Kidney glomerular epithelial cell (primary cell): Measurements from ENCODE around the gene NPAS2.
A peak's percentile ranks its signal among the peaks of the same experiment; 100 is the strongest.

Source experiments
- DNase-seq: peaks from one replicate; lab custom pipeline; 2025; lab: John Stamatoyannopoulos, UW

Gene NPAS2

GRCh38 chr2:100965596-100965995 is 145.7 kb downstream of the NPAS2 start:
- DNase-seq, result no peak

DNA sequence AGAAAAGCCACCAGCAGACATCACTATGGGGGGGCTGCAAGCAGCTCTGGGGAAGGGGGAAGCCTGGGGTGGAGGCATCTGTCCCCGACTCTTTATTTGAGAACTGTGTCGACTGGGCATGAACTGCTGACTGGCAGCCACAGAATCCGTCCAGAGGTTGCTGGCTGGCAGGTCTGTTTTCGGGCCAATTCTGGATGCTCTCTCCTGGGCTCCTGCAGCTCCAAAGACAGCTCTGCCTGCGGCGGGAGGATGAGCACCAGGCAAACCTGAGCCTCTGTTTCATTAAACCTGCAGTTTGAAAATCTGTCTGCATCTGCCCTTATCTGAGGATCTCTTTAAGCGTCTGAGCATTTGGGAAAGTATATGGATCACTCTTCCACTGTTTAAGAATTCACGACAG is 147.8 kb downstream of the NPAS2 start:
- DNase-seq, result no peak

GRCh38 chr2:100968146-100969145 is 148.5 kb downstream of the NPAS2 start:
- DNase-seq, result no peak

GRCh38 chr2:100969998-100970397 is 150.1 kb downstream of the NPAS2 start:
- DNase-seq, result no peak

GRCh38 chr2:100971221-100971620 is 151.3 kb downstream of the NPAS2 start:
- DNase-seq, result no peak

DNA sequence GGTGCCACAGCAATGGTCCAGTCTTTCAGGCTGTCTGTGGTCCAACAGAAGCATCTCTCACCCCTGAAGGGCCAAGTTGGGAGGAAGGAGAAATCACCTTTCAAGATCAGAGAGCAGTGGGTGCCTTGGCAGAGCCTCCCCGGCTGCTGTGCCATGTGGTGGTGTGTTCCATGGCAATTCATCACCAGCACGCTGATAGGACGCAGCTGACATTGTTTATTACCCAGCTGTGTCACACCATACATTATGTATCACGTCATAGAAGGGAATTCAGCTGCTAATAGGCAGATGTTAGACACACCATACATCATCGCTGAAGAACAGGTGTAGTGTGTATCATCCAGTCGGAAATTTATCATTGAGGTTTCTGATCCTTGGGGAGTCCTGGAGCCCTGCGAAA is 152.5 kb downstream of the NPAS2 start:
- no peak for DNase-seq

DNA sequence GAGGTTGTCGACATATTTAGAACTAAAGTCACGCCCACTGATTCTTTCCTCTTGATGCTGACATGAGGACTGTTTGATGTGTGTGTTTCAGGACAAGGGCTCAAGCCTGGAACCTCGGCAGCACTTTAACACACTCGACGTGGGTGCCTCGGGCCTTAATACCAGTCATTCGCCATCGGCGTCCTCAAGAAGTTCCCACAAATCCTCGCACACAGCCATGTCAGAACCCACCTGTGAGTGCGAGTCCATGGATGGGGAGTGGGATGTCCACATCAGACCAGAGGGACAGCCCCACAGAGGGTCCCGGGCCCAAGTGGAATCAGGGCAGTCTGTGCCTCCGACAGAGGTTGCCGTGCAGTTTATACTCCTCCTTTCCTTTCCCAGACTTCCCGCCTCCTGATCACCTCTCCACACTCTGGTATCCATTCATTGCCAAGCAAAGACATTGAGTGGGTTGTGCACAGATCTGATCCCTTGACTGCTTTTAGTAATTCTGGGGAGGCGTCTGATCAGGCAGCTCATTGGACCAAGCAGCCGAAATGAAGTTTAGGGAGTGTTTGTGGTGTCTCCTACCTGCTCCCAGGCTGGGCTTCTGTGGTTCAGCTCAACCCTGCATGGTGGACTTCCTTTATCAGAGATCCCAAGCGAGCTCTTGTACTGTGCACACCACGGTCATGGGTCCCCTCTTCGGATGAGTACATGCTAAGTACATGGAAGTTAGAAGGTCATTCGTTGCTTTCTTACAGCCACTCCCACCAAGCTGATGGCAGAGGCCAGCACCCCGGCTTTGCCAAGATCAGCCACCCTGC is 155.0 kb downstream of the NPAS2 start:
- DNase-seq, result no peak

- DNase-seq, result no peak
Measured at GRCh38 chr2:100975521-100975785, 155.5 kb downstream of the NPAS2 start.

DNA sequence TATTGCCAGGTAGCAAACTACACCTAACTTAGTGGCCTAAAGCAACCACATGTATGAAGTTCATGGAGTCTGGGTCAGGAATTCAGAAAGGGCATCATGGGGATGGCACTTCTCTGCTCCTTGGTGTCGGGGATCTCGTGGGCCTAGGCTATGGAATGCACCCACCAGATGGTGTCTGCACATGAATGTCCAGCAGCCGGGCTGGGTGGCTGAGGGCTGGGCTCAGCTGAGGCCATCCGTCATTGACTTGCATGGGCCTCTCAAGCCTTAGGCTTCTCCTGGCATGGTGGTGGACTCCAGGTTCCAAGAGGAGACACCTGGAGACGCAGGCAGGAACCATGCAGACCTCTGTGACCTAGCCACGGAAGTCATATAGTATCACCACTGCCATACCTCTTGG is 156.1 kb downstream of the NPAS2 start:
- DNase-seq, result no peak

- DNase-seq, result no peak
Measured at GRCh38 chr2:100976645-100977391, 156.9 kb downstream of the NPAS2 start.

DNA sequence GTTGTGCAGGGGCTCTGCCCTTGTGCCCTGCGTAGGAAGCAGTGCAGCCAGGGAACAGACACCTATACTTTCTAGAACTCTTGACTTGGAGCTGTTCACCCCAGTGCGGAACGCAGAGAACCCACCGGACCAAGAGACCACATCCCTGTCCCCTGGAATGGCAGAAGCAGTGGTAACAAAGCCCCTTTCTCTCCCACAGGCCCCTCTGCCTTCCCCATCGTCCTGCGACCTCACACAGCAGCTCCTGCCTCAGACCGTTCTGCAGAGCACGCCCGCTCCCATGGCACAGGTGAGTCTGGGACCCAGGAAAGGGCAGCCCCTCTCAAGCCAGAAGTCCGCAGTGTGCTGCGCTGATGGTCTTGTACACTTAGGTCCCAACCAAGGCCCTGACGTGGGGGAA is 157.6 kb downstream of the NPAS2 start:
- DNase-seq, result no peak

- no peak for DNase-seq
Measured at GRCh38 chr2:100978582-100979191, 158.7 kb downstream of the NPAS2 start.

GRCh38 chr2:100980046-100980445 is 160.1 kb downstream of the NPAS2 start:
- DNase-seq, result no peak

GRCh38 chr2:100981011-100981410 is 161.1 kb downstream of the NPAS2 start:
- DNase-seq, result no peak

- no peak for DNase-seq
Measured at GRCh38 chr2:100982431-100982861, 162.5 kb downstream of the NPAS2 start.

DNA sequence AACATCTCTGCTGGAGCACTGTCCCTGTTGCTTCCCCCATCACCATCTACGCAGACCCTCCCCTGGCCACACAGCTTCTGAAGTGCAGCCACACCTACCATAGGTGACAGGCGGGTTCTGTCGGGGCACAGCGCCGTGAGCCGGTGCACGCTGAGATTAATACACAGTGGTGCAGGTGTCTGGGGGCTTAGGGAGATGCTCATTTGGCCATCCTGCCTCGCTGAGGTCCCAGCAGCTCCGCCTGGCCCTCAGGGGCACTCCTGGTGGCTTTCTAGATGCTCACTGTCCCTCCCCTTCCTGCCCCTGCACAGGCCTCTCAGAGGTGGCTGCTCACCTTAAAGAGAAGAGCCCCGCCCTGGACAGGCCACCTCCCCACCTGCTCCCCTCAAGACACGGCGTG is 163.3 kb downstream of the NPAS2 start:
- no peak for DNase-seq

- no peak for DNase-seq
Measured at GRCh38 chr2:100983684-100984310, 163.9 kb downstream of the NPAS2 start.

GRCh38 chr2:100984892-100985307 is 165.0 kb downstream of the NPAS2 start:
- peak; percentile 50 for DNase-seq

GRCh38 chr2:100986157-100986556 is 166.2 kb downstream of the NPAS2 start:
- no peak for DNase-seq

DNA sequence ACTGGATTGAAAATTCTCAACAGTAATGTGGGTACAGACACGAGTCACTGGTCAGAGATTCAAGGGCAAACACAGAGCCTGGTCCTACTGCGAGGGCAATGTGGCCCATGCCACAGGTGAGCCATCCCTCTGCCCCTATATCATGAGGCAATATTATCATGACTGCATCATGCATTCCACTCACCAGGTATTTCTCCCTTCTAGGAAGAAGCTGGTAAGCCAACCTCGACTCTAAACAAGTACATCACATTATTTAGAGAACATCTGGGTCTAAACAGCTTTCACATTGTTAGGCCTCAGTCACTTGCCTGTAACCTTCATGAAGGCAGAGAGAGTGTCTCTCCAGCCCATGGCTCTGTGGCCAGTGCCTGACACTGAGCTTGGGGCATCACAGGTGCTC is 167.6 kb downstream of the NPAS2 start:
- no peak for DNase-seq

GRCh38 chr2:100987974-100988373 is 168.0 kb downstream of the NPAS2 start:
- no peak for DNase-seq
